HG02938 (cell line): Measurements from ENCODE around the gene LCE2A.

Experiments
- ATAC-seq: cut with Tn5 transposase; IDR thresholded peaks from one replicate; pipeline ENCODE4 v1.9.1; 2021; ENCODE audit warnings: mild to moderate bottlenecking, moderate library complexity; ENCODE audit not compliant: unreplicated experiment

The LCE2A gene

GRCh38 chr1:152741656-152742055 is 43.5 kb downstream of the LCE2A start:
- no peak for ATAC-seq

- no peak for ATAC-seq
Measured at GRCh38 chr1:152743371-152744145, 45.4 kb downstream of the LCE2A start.

GRCh38 chr1:152745289-152745704 is 47.2 kb downstream of the LCE2A start:
- ATAC-seq, result no peak

- no peak for ATAC-seq
Measured at GRCh38 chr1:152745765-152746444, 47.8 kb downstream of the LCE2A start.

GRCh38 chr1:152747831-152748230 is 49.7 kb downstream of the LCE2A start:
- no peak for ATAC-seq
